Measurements from ENCODE around the gene EMX2.

DNA sequence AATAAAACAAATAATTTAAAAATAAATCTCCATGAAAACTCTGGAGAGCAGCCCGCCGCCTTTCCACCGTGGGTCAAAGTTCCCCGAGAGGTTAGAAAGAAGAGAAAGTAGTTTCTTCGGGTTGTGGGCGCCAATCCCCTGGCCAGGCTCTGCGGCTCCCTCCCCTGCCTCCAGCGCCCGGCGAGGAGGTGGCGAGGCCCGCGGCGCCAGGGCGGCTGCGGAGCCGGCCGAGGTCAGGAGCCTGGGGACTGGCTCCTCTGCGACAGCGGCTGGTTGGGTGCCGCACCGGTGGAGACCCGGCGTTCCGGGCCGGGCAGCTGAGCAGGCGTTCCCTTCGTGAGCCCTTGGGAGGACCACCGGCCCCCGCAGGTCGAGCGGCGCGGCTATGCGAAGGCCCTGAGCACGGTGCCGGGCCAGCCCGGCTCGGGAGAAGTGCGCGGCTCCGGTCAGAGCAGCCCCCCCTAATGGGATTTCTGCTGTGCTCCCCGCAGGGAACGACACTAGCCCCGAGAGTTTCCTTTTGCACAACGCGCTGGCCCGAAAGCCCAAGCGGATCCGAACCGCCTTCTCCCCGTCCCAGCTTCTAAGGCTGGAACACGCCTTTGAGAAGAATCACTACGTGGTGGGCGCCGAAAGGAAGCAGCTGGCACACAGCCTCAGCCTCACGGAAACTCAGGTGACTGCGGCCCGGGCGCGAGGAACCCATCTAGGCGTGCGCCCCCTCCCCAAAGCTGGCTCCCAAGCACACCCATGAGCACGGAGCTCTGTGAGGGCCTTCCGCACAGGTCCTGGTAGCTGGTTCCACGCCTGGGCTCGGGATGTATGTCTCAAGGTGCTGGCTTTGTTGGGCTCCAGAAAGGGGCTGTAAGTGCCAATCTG is 2.8 kb downstream of the EMX2 start:
- TF ChIP-seq, protein P1, sequence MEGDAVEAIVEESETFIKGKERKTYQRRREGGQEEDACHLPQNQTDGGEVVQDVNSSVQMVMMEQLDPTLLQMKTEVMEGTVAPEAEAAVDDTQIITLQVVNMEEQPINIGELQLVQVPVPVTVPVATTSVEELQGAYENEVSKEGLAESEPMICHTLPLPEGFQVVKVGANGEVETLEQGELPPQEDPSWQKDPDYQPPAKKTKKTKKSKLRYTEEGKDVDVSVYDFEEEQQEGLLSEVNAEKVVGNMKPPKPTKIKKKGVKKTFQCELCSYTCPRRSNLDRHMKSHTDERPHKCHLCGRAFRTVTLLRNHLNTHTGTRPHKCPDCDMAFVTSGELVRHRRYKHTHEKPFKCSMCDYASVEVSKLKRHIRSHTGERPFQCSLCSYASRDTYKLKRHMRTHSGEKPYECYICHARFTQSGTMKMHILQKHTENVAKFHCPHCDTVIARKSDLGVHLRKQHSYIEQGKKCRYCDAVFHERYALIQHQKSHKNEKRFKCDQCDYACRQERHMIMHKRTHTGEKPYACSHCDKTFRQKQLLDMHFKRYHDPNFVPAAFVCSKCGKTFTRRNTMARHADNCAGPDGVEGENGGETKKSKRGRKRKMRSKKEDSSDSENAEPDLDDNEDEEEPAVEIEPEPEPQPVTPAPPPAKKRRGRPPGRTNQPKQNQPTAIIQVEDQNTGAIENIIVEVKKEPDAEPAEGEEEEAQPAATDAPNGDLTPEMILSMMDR (IDR thresholded peaks at IDR 0.05; ENCODE audit: poor library complexity, severe bottlenecking), result no peak
- TF ChIP-seq MXI1 (conservative IDR thresholded peaks at IDR 0.05; ENCODE audit: poor library complexity, severe bottlenecking), result no peak
- peak; percentile 6 for TF ChIP-seq POLR2AphosphoS5 (IDR thresholded peaks at IDR 0.05)
- no peak for TF ChIP-seq SMC3 (conservative IDR thresholded peaks at IDR 0.05; ENCODE audit: poor library complexity)
- TF ChIP-seq, protein P2, sequence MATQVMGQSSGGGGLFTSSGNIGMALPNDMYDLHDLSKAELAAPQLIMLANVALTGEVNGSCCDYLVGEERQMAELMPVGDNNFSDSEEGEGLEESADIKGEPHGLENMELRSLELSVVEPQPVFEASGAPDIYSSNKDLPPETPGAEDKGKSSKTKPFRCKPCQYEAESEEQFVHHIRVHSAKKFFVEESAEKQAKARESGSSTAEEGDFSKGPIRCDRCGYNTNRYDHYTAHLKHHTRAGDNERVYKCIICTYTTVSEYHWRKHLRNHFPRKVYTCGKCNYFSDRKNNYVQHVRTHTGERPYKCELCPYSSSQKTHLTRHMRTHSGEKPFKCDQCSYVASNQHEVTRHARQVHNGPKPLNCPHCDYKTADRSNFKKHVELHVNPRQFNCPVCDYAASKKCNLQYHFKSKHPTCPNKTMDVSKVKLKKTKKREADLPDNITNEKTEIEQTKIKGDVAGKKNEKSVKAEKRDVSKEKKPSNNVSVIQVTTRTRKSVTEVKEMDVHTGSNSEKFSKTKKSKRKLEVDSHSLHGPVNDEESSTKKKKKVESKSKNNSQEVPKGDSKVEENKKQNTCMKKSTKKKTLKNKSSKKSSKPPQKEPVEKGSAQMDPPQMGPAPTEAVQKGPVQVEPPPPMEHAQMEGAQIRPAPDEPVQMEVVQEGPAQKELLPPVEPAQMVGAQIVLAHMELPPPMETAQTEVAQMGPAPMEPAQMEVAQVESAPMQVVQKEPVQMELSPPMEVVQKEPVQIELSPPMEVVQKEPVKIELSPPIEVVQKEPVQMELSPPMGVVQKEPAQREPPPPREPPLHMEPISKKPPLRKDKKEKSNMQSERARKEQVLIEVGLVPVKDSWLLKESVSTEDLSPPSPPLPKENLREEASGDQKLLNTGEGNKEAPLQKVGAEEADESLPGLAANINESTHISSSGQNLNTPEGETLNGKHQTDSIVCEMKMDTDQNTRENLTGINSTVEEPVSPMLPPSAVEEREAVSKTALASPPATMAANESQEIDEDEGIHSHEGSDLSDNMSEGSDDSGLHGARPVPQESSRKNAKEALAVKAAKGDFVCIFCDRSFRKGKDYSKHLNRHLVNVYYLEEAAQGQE (IDR thresholded peaks at IDR 0.05; ENCODE audit: borderline replicate concordance), result no peak
- no peak for TF ChIP-seq EZH2 (IDR thresholded peaks at IDR 0.05; ENCODE audit: borderline replicate concordance, insufficient read depth, low read length, poor library complexity, severe bottlenecking)
- no peak for TF ChIP-seq EP300 (conservative IDR thresholded peaks at IDR 0.05; ENCODE audit: poor library complexity, severe bottlenecking)
